GM23248 (cell line): ENCODE measurements around the gene PHKA2.

ENCODE experiments used
- EZH2 ChIP-seq: fragments of 200-600 bp; sonication (generic); IDR thresholded peaks from 2 replicates; pipeline ENCODE4 v1.6.1; 2018; ENCODE audit warnings: antibody characterized with exemption, mild to moderate bottlenecking; ENCODE audit not compliant: insufficient read depth, poor library complexity, severe bottlenecking
- EZH2phosphoT487 ChIP-seq: fragments of 200-600 bp; sonication (generic); IDR thresholded peaks from 2 replicates; pipeline ENCODE4 v1.6.1; 2018; ENCODE audit warnings: antibody characterized with exemption, moderate library complexity, mild to moderate bottlenecking, low read depth; ENCODE audit not compliant: insufficient read depth

DNA sequence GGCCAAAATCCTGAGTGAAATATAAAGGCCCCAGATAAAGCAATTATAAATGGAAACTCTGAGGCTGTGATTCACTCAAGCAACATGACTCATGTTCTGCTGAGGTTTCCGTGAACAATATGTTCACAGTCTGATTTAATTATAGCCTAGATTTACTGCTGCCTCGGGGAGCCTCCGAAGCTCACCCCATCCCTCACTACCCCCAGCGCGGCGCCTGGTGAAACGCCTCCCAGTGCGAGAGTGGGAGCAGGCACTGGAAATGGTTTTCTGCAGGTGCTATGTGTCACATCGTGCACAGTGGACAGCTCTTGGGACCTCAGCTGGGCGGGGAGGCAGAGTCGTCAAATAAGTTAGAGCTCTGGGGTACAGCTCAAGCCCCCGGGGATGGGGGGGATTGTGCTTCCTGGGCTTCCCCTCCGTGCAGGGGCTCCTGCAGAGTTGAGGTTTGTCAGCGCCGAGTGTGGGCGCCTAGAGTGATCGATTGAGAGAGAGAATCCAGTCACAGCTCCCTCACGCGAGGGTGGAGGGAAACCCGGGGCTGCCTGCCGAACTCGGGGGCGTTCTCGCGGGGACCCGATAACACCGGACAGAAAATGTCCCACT lies 110.6 kb downstream of the PHKA2 start:
- no peak for TF ChIP-seq EZH2phosphoT487
- TF ChIP-seq EZH2: no peak
